Muscle layer of duodenum (tissue), 2 donors: ENCODE results near the gene RABEPK.
"Not testable (repeated sequence)": the region's sequence is repeated elsewhere in the genome, so short reads cannot be mapped to it uniquely, and the experiment has no call there.

Experiments used
- H3K27ac ChIP-seq: one replicate; pipeline ENCODE4 v1.7.0; 2013; ENCODE audit warnings: mild to moderate bottlenecking, low read length
- H3K27me3 ChIP-seq: one replicate; pipeline ENCODE4 v1.7.0; 2013; ENCODE audit warnings: low read depth, mild to moderate bottlenecking, control low read depth, low read length
- H3K36me3 ChIP-seq, 2 donors: one replicate each; pipeline ENCODE4 v1.7.0; 2013; ENCODE audit warnings: low read length in 2 of 2, control low read depth in 1 of 2, mild to moderate bottlenecking in 1 of 2; ENCODE audit not compliant: insufficient read depth in 2 of 2, control insufficient read depth in 1 of 2
- H3K4me1 ChIP-seq, 2 donors: one replicate each; pipeline ENCODE4 v1.7.0; 2013; ENCODE audit warnings: low read length in 2 of 2, mild to moderate bottlenecking in 2 of 2, control low read depth in 1 of 2, moderate library complexity in 1 of 2; ENCODE audit not compliant: insufficient read depth in 2 of 2, control insufficient read depth in 1 of 2
- H3K4me3 ChIP-seq, 2 donors: one replicate each; pipeline ENCODE4 v1.7.0; 2013; ENCODE audit warnings: low read length in 2 of 2, low read depth in 1 of 2, mild to moderate bottlenecking in 1 of 2
- H3K9me3 ChIP-seq, 2 donors: one replicate each; pipeline ENCODE4 v1.7.0; 2013; ENCODE audit warnings: low read length in 2 of 2, control low read depth in 1 of 2, mild to moderate bottlenecking in 1 of 2; ENCODE audit not compliant: control insufficient read depth in 1 of 2
- donor health status: healthy.

RABEPK gene

DNA sequence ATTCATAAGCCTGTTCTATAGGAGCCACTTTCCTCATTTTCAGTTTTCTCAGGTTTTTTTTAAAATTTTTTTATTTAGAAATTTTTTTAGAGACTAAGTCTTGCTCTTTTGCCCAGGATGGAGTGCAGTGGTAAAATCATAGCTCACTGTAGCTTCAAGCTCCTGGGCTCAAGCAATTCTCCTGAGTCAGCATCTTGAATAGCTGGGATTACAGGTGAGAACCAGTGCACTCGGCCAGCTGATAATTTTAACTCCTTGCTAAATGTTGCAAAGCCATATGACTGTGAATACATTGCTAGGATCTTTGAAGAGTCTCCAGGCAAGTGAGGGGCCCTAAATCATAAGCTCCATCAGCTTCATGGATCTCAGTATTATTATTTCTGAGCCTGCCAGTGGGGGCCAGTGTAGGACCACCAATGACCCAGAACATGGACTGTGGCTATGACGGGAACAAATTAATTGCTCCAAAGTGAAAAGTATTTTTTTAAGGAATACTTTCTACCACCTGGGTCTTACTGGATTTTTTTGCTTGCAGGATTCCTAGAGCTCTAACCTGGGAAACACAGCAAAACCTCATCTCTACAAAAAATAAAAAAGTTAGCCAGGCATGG lies 55.5 kb downstream of the RABEPK start:
- H3K36me3 ChIP-seq, result no peaks in the 10 kb centered on the region
- no peak overlapping the region for H3K27ac ChIP-seq
- no peaks in the 10 kb centered on the region for H3K27me3 ChIP-seq
- H3K4me1 ChIP-seq, result no peaks in the 10 kb centered on the region
- no peaks in the 10 kb centered on the region for H3K9me3 ChIP-seq
- no peak overlapping the region for H3K4me3 ChIP-seq

GRCh38 chr9:125258160-125258785 lies 57.9 kb downstream of the RABEPK start:
- Histone ChIP-seq H3K27ac (no peak overlapping the region), H3K4me1 (peaks cover 0 to 8% of the 10 kb centered on the region in 2 donors), H3K27me3 (no peaks in the 10 kb centered on the region), H3K36me3 (no peaks in the 10 kb centered on the region), H3K4me3 (no peak overlapping the region), H3K9me3 (no peaks in the 10 kb centered on the region)

GRCh38 chr9:125258832-125259534 lies 58.6 kb downstream of the RABEPK start:
- Histone ChIP-seq H3K36me3 (no peaks in the 10 kb centered on the region), H3K4me3 (no peak overlapping the region), H3K27ac (no peak overlapping the region), H3K27me3 (no peaks in the 10 kb centered on the region), H3K4me1 (peaks cover 0 to 12% of the 10 kb centered on the region in 2 donors), H3K9me3 (no peaks in the 10 kb centered on the region)

GRCh38 chr9:125260561-125260960 lies 60.2 kb downstream of the RABEPK start:
- Histone ChIP-seq H3K27me3 (no peaks in the 10 kb centered on the region), H3K27ac (no peak overlapping the region), H3K9me3 (no peaks in the 10 kb centered on the region), H3K4me1 (peaks cover 0 to 16% of the 10 kb centered on the region in 2 donors), H3K36me3 (no peaks in the 10 kb centered on the region), H3K4me3 (no peak overlapping the region)

GRCh38 chr9:125261501-125262293 lies 61.4 kb downstream of the RABEPK start, which contains the start of gene GAPVD1:
Gene GAPVD1 (plus strand): TSS chr9:125261826. CDS start chr9:125298922, 37,096 bp downstream.
- Histone ChIP-seq H3K27me3 (no peaks in the 10 kb centered on the region), H3K9me3 (no peaks in the 10 kb centered on the region), H3K4me1 (peaks cover 0 to 16% of the 10 kb centered on the region in 2 donors), H3K27ac (peak within 1 kb of the TSS; percentile 65), H3K36me3 (no peaks in the 10 kb centered on the region), H3K4me3 (peak within 1 kb of the TSS; percentile 84 to 99)

GRCh38 chr9:125262294-125262991 lies 62.1 kb downstream of the RABEPK start:
- H3K27ac ChIP-seq, result peak overlapping the region; percentile 65
- H3K4me1 ChIP-seq, result peaks cover 0 to 16% of the 10 kb centered on the region in 2 donors
- H3K4me3 ChIP-seq, result peak overlapping the region; percentile 84 to 99
- no peaks in the 10 kb centered on the region for H3K36me3 ChIP-seq
- H3K9me3 ChIP-seq, result no peaks in the 10 kb centered on the region
- H3K27me3 ChIP-seq, result no peaks in the 10 kb centered on the region

DNA sequence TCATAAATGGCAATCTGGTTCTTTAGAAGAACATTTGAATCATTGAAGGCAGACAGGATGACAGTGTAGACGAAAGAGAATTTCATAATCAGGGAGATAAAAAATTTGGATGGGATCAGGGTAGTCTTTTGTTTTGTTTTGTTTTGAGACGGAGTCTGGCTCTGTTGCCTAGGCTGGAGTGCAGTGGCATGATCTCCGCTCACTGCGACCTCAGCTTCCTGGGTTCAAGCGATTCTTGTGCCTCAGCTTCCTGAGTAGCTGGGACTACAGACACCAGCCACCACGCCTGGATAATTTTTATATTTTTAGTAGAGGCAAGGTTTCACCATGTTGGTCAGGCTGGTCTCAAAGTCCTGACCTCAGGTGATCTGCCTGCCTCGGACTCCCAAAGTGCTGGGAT lies 63.7 kb downstream of the RABEPK start:
- H3K9me3 ChIP-seq, H3K36me3 ChIP-seq, H3K27me3 ChIP-seq, H3K4me3 ChIP-seq, H3K27ac ChIP-seq: not testable (repeated sequence)
- H3K4me1 ChIP-seq, result peaks cover 0 to 16% of the 10 kb centered on the region in 2 donors

DNA sequence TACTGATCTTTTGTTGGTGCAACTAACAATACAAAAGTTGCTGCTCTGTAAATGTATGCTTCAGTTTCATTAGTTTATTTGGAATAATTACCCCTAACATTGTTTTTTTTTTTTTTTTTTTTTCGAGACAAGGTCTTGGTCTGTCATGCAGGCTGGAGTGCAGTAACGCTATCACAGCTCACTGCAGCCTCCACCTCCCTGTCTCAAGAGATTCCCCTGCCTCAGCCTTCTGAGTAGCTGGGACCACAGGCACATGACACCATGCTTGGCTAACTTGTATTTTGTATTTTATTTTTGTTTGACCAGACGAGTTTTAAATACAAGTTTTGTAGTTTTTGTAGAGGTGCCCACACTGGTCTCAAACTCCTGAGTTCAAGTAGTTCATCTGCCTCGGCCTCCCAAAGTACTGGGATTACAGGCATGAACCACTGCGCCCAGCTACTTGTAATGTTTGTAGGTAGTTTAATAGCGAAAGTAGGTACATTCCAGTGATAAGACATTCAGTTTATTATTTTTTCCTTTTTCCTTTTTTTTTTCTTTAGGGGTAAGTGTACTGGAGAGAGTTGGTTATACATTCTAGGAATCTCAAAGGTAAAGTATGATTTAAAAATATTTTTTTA lies 68.2 kb downstream of the RABEPK start:
- Histone ChIP-seq H3K36me3 (no peaks in the 10 kb centered on the region), H3K27ac (no peak overlapping the region), H3K9me3 (no peaks in the 10 kb centered on the region), H3K4me3 (no peak overlapping the region), H3K27me3 (no peaks in the 10 kb centered on the region), H3K4me1 (peaks cover 10 to 21% of the 10 kb centered on the region in 2 donors)

DNA sequence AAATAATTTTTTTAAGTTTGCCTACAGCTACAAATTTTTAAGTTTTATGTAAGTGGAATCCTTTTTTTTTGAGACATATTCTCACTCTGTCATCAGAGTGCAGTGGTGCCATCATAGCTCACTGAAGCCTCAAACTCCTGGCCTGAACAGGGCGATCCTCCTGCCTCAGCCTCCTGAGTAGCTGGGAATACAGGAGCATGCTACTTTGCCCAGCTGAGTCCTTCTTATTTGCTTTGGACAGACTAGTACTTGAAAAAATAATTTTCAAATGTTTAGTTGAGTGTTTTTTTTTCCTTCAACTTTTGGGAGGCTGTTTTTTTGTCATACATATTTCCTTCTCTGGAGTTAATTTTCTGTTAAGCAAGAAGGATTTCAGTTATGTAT lies 68.7 kb downstream of the RABEPK start:
- H3K27ac ChIP-seq, result no peak overlapping the region
- H3K27me3 ChIP-seq, result no peaks in the 10 kb centered on the region
- H3K9me3 ChIP-seq, result no peaks in the 10 kb centered on the region
- H3K4me3 ChIP-seq, result no peak overlapping the region
- H3K4me1 ChIP-seq, result peaks cover 10 to 18% of the 10 kb centered on the region in 2 donors
- H3K36me3 ChIP-seq, result no peaks in the 10 kb centered on the region

DNA sequence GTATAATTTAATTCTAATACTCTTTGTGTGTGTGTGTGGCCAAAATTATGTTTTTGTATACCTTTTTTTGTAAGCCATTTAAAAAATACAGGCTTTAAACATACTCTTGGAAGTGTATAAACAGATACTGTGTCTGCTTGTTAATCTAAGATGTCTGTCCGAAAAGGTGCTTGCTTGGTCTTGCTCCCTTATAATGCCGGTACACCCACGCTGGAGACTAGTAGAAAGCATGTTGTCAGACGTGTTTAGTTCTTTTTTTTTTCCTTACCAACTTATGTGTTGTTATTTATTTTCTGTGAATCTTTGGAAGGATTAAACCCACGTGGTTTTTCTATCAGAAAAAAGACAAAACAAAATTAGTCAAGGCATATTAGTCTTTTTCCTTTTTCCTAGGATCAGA lies 70.7 kb downstream of the RABEPK start:
- Histone ChIP-seq H3K9me3 (no peaks in the 10 kb centered on the region), H3K4me1 (peaks cover 10 to 15% of the 10 kb centered on the region in 2 donors), H3K4me3 (no peak overlapping the region), H3K27me3 (no peaks in the 10 kb centered on the region), H3K36me3 (no peaks in the 10 kb centered on the region), H3K27ac (no peak overlapping the region)
